Measurements from ENCODE around the gene BCL11A.

The BCL11A gene

DNA sequence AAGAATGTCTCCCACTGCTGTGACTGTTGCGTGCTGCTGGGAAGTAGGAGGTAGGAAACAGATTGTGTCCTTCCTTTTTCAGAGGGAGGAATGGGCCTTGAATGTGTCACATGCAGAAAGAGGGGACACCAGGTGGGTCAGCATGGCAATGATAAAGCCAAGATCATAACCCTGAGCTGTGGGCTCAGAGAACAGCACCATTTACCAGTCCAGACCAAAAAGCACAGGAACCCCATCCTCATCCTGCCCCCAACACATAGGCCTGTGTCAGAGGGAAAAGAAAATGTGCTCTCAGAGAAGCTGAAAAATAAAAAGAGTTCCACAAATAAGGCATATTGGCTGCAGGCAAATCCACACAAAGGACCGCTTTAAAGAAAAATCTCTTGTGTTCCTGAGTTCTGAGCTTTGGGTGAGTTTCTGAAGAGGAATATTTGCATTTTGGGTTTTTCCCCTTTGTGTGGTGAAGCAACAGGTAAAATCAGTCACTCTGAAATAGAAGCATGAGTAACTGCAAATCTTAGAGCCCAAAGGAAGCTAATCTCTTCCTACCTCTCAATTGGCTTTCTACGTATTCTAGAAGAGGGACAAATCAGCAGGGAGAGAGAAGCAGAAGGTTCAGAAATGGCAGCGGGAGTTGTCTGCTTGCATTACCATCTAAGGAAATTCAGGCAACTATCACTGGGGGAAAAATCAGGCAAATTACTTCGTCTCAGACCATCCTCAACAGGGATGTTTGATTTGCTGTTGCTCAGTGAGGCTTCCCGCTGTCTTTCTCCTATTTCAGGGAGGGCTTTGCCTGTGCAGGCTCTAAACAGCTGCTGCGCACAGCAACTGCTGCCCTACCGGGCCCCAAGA lies 106.8 kb downstream of the BCL11A start:
- no peak overlapping the region for H3K27ac ChIP-seq
- TF ChIP-seq, protein P1, sequence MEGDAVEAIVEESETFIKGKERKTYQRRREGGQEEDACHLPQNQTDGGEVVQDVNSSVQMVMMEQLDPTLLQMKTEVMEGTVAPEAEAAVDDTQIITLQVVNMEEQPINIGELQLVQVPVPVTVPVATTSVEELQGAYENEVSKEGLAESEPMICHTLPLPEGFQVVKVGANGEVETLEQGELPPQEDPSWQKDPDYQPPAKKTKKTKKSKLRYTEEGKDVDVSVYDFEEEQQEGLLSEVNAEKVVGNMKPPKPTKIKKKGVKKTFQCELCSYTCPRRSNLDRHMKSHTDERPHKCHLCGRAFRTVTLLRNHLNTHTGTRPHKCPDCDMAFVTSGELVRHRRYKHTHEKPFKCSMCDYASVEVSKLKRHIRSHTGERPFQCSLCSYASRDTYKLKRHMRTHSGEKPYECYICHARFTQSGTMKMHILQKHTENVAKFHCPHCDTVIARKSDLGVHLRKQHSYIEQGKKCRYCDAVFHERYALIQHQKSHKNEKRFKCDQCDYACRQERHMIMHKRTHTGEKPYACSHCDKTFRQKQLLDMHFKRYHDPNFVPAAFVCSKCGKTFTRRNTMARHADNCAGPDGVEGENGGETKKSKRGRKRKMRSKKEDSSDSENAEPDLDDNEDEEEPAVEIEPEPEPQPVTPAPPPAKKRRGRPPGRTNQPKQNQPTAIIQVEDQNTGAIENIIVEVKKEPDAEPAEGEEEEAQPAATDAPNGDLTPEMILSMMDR (conservative IDR thresholded peaks at IDR 0.05) = no peak

GRCh38 chr2:60445684-60446179 lies 107.7 kb downstream of the BCL11A start:
- TF ChIP-seq, protein P1 (conservative IDR thresholded peaks at IDR 0.05) = no peak
- no peak for TF ChIP-seq ZFX (IDR thresholded peaks at IDR 0.05)
- no peak overlapping the region for H3K27ac ChIP-seq

- TF ChIP-seq ZFX (IDR thresholded peaks at IDR 0.05) = no peak
- TF ChIP-seq, protein P1 (conservative IDR thresholded peaks at IDR 0.05) = no peak
- H3K27ac ChIP-seq = no peak overlapping the region
These were observed 110.8 kb downstream of the BCL11A start for GRCh38 chr2:60442608-60443007.

GRCh38 chr2:60441800-60442199 lies 111.7 kb downstream of the BCL11A start:
- no peak for TF ChIP-seq ZFX (IDR thresholded peaks at IDR 0.05)
- TF ChIP-seq, protein P1 (conservative IDR thresholded peaks at IDR 0.05) = no peak
- no peak overlapping the region for H3K27ac ChIP-seq

DNA sequence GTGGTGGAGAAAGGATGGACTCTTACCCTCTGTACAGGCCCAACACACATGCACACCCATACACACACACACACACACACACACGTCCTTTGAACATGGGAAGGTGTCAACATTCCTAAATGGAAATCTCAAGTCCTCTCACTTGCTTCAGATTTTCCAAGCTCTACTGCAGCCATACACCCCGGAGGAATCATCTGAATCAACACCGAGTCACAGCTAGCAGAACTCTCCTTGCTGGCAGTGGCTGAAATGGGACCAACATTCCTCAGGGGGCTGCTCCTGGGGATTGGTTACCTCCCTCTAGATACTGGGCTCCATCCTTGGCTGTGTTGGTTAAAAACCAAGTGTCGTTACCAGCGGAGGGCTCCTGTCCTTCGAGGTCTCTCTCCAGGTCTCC lies 112.7 kb downstream of the BCL11A start:
- H3K27ac ChIP-seq = no peak overlapping the region
- no peak for TF ChIP-seq ZFX (IDR thresholded peaks at IDR 0.05)
- TF ChIP-seq, protein P1 (conservative IDR thresholded peaks at IDR 0.05) = no peak

- no peak overlapping the region for H3K27ac ChIP-seq
- no peak for TF ChIP-seq ZFX (IDR thresholded peaks at IDR 0.05)
- TF ChIP-seq, protein P1 (conservative IDR thresholded peaks at IDR 0.05) = no peak
These were observed 113.2 kb downstream of the BCL11A start for GRCh38 chr2:60440079-60440766.

All from C4-2B (cell line).